Ovary (tissue), 3 donors: ENCODE data around the gene IRF6.

Experiments used
- CTCF ChIP-seq, 3 donors: fragments of 450-650 bp in 2 of 3; fragments of 200-600 bp in 1 of 3; IDR thresholded peaks; one replicate each; pipeline versions ENCODE4 v1.5.1 to v1.8.0; 2016 to 2022; ENCODE audit warnings: antibody characterized with exemption in 3 of 3, mild to moderate bottlenecking in 1 of 3
- POLR2A ChIP-seq: fragments of 450-650 bp; IDR thresholded peaks from one replicate; pipeline ENCODE4 v1.6.1; 2017; ENCODE audit warnings: antibody characterized with exemption, mild to moderate bottlenecking, moderate library complexity
- donor health status: DM: no; HTN: no; CAD: no.

GRCh38 chr1:209772126-209772525, 33.8 kb downstream of the IRF6 start:
- TF ChIP-seq CTCF (IDR thresholded peaks at IDR 0.05) (no peak), POLR2A (no peak)
